ENCODE data around the gene CCR9.

DNA sequence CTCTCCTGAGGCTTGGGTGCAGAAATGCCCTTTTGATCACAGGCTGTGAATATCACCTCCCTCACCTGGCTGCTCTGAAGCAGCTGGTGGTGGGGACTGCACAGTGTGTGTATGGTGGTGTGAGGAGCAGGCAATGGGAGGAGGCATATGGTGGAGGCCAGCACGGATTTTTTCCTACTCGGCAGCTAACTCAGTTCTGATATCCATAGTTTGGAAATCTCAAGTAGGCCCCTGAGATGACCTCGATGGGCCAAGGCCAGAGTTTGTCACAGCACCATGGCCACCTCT, 35.6 kb downstream of the CCR9 start:
- TF ChIP-seq, protein P1, sequence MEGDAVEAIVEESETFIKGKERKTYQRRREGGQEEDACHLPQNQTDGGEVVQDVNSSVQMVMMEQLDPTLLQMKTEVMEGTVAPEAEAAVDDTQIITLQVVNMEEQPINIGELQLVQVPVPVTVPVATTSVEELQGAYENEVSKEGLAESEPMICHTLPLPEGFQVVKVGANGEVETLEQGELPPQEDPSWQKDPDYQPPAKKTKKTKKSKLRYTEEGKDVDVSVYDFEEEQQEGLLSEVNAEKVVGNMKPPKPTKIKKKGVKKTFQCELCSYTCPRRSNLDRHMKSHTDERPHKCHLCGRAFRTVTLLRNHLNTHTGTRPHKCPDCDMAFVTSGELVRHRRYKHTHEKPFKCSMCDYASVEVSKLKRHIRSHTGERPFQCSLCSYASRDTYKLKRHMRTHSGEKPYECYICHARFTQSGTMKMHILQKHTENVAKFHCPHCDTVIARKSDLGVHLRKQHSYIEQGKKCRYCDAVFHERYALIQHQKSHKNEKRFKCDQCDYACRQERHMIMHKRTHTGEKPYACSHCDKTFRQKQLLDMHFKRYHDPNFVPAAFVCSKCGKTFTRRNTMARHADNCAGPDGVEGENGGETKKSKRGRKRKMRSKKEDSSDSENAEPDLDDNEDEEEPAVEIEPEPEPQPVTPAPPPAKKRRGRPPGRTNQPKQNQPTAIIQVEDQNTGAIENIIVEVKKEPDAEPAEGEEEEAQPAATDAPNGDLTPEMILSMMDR (conservative IDR thresholded peaks at IDR 0.05; ENCODE audit: low read depth, low read length) = no peak
- TF ChIP-seq EZH2 (IDR thresholded peaks at IDR 0.05; ENCODE audit: borderline replicate concordance, low read depth, low read length, poor library complexity, severe bottlenecking) = no peak

Measured in A673 (cell line).